ENCODE data around the gene DNAJC5. TPM values are rescaled to one million over a fixed set of nuclear protein-coding genes. Genes with fewer than 3 reads are reported as not detected.
"Not testable (repeated sequence)": the region's sequence is repeated elsewhere in the genome, so short reads cannot be mapped to it uniquely, and the experiment has no call there.

DNAJC5 gene
- total RNA-seq, 1 donor from 2014 or later: 47.3 TPM

GRCh38 chr20:63972312-63973159 is 77.6 kb downstream of the DNAJC5 start:
- ATAC-seq: no peak
- intact Hi-C loops (cut with micrococcal nuclease): no loop called here
- no peak for DNase-seq

GRCh38 chr20:63973160-63973479 is 78.2 kb downstream of the DNAJC5 start:
- DNase-seq (no peak), ATAC-seq (no peak)

GRCh38 chr20:63973636-63974401 is 78.9 kb downstream of the DNAJC5 start:
- ATAC-seq: peak; percentile 82
- intact Hi-C loops (cut with micrococcal nuclease): no loop called here
- peak; percentile 95 for DNase-seq

More at GRCh38 chr20:63973160-63973479, 78.2 kb downstream of the DNAJC5 start:
- intact Hi-C loops (cut with micrococcal nuclease): no loop called here

- DNase-seq: peak; percentile 23
- intact Hi-C loops (cut with micrococcal nuclease): no loop called here
- no peak for ATAC-seq
Observed at GRCh38 chr20:63974402-63975200, 79.7 kb downstream of the DNAJC5 start.

GRCh38 chr20:63976511-63976910 is 81.6 kb downstream of the DNAJC5 start:
- intact Hi-C loops (cut with micrococcal nuclease); ATAC-seq: not testable (repeated sequence)

GRCh38 chr20:63976980-63977738 is 82.2 kb downstream of the DNAJC5 start:
- DNase-seq (peak; percentile 23), ATAC-seq (no peak)
- intact Hi-C loops (cut with micrococcal nuclease): no loop called here

More at GRCh38 chr20:63976511-63976910, 81.6 kb downstream of the DNAJC5 start:
- DNase-seq: not testable (repeated sequence)

GRCh38 chr20:63977739-63978276 is 82.9 kb downstream of the DNAJC5 start:
- DNase-seq (peak; percentile 22), ATAC-seq (no peak)
- intact Hi-C loops (cut with micrococcal nuclease): no loop called here

- intact Hi-C loops (cut with micrococcal nuclease): no loop called here
- ATAC-seq: peak; percentile 45
- peak; percentile 85 for DNase-seq
Observed at GRCh38 chr20:63978319-63979228, 83.6 kb downstream of the DNAJC5 start.

- no peak for ATAC-seq
- intact Hi-C loops (cut with micrococcal nuclease): no loop called here
- DNase-seq: no peak
Observed at GRCh38 chr20:63979229-63979556, 84.3 kb downstream of the DNAJC5 start.

GRCh38 chr20:63979557-63980316 is 84.8 kb downstream of the DNAJC5 start, which contains the start of gene SAMD10:
Gene SAMD10 (minus strand): TSS chr20:63979642. CDS start chr20:63979467, 175 bp downstream.
- intact Hi-C loops (cut with micrococcal nuclease): no loop called here
- peak; percentile 12 for ATAC-seq
- DNase-seq: peak; percentile 68

- intact Hi-C loops (cut with micrococcal nuclease): no loop called here
- peak; percentile 43 for ATAC-seq
- no peak for DNase-seq
Observed at GRCh38 chr20:63980317-63980805, 85.4 kb downstream of the DNAJC5 start.

GRCh38 chr20:63980806-63981728 is 86.1 kb downstream of the DNAJC5 start, which contains the start of gene PRPF6:
Gene PRPF6 (plus strand): TSS chr20:63981132. CDS start chr20:63981246, 114 bp downstream.
- DNase-seq: peak; percentile 97
- intact Hi-C loops (cut with micrococcal nuclease): no loop called here
- ATAC-seq: peak; percentile 90

- intact Hi-C loops (cut with micrococcal nuclease): no loop called here
- ATAC-seq (no peak), DNase-seq (no peak)
Observed at GRCh38 chr20:63982937-63983336, 88.0 kb downstream of the DNAJC5 start.
